Thyroid gland (tissue), 4 donors: ENCODE measurements around the gene RAB29.

Source experiments
- CTCF ChIP-seq, 6 experiments: fragments of 200-600 bp in 3 of 6; fragments of 450-650 bp in 3 of 6; sonication (generic) in 3 of 6; IDR thresholded peaks; one replicate each; pipeline ENCODE4 v1.5.1; 2016 to 2019; ENCODE audit warnings: antibody characterized with exemption in 6 of 6, mild to moderate bottlenecking in 2 of 6, inconsistent platforms in 1 of 6, moderate library complexity in 1 of 6
- POLR2A ChIP-seq, 2 donors: fragments of 450-650 bp; IDR thresholded peaks; one replicate each; pipeline ENCODE4 v1.6.1; 2017; ENCODE audit warnings: antibody characterized with exemption in 2 of 2, mild to moderate bottlenecking in 2 of 2, moderate library complexity in 1 of 2

DNA sequence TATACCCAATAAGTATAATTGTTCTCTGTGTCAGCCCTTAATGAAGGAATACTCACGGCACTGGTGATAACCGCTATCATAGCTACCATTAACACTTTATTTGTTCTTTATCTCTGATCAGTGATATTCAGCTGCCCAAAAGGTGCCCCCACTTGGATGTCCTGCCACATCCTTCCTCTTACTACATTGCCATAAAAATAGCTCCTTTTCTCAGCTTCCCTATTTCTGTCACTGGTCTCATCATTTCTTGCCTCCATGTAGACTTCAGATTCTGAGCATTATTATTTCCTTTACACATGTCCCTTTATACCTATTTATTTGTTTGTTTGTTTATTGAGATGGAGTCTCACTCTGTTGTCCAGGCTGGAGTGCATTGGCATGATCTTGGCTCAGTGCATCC lies 2.7 kb upstream of the RAB29 start:
- TF ChIP-seq POLR2A (IDR thresholded peaks at IDR 0.05) (no peak), CTCF (IDR thresholded peaks at IDR 0.05) (no peak)
